GM12875 (cell line): ENCODE data around the gene BZW1.
"Not testable (repeated sequence)": the region's sequence is repeated elsewhere in the genome, so short reads cannot be mapped to it uniquely, and the experiment has no call there.

Source experiments
- H3K4me3 ChIP-seq: one replicate; pipeline ENCODE4 v1.5.1; 2011; ENCODE audit warnings: low read depth, low read length, control low read depth
- TF ChIP-seq, protein P1 (sequence below): IDR thresholded peaks from 2 replicates; pipeline ENCODE4 v1.5.1; 2011; ENCODE audit warnings: low read depth, mild to moderate bottlenecking, control low read depth, inconsistent platforms, low read length, moderate library complexity, borderline replicate concordance; ENCODE audit not compliant: insufficient read depth

The BZW1 gene

DNA sequence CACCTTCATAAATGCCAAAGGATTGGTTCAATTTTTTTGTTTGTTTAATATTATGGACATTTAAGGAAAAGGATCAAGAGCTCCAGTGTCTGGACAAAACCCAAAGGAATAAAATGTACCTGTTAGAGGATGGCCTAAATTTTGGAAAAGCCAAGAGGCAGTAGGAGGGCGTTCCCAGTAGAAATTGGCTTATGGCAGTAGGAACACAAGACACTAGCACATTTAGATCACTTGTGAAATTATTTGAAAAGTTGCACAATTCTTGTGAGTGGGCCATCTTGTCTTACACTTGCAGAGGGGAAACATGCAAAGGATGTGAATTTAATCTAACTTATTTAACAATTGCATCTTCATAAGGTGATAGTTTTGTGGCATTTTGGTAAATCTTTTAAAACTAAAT, 3.2 kb downstream of the BZW1 start:
- H3K4me3 ChIP-seq: no peak overlapping the region

GRCh38 chr2:200818732-200819131, 7.0 kb downstream of the BZW1 start:
- not testable (repeated sequence) for H3K4me3 ChIP-seq

More for the DNA sequence above, 3.2 kb downstream of the BZW1 start:
- TF ChIP-seq, protein P1, sequence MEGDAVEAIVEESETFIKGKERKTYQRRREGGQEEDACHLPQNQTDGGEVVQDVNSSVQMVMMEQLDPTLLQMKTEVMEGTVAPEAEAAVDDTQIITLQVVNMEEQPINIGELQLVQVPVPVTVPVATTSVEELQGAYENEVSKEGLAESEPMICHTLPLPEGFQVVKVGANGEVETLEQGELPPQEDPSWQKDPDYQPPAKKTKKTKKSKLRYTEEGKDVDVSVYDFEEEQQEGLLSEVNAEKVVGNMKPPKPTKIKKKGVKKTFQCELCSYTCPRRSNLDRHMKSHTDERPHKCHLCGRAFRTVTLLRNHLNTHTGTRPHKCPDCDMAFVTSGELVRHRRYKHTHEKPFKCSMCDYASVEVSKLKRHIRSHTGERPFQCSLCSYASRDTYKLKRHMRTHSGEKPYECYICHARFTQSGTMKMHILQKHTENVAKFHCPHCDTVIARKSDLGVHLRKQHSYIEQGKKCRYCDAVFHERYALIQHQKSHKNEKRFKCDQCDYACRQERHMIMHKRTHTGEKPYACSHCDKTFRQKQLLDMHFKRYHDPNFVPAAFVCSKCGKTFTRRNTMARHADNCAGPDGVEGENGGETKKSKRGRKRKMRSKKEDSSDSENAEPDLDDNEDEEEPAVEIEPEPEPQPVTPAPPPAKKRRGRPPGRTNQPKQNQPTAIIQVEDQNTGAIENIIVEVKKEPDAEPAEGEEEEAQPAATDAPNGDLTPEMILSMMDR: no peak

GRCh38 chr2:200820573-200821234, 9.0 kb downstream of the BZW1 start:
- no peak overlapping the region for H3K4me3 ChIP-seq
- TF ChIP-seq, protein P1: no peak

- TF ChIP-seq, protein P1: no peak
- H3K4me3 ChIP-seq: no peak overlapping the region
These were observed 10.1 kb downstream of the BZW1 start for GRCh38 chr2:200821686-200822245.

GRCh38 chr2:200828104-200828503, 16.4 kb downstream of the BZW1 start:
- TF ChIP-seq, protein P1: no peak
- H3K4me3 ChIP-seq: no peak overlapping the region

DNA sequence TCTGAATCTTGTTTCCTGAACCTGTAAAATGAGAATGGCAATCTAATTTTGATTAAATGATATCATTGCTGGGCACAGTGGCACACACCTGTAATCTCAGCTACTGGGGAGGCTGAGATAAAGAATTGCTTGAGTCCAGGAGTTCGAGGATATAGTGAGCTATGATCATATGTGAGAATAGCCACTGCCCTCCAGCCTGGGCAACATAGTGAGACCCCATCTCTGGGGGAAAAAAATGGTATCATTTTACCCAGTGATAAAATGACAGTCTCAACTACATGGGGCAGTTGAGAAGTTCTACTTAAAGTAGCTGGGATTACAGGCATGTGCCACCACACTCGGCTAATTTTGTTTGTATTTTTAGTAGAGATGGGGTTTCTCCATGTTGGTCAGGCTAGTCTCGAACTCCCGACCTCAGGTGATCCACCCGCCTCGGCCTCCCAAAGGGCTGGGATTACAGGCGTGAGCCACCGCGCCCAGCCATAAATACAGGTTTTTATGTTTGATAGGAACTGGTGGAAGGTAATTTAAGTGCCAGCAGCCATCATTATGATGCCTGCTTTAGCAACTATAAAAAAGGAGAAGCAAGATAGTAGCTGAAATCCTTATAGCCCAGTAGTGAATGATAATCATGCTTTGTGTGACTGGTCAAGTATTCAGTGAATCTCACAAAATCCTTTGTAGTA, 17.0 kb downstream of the BZW1 start:
- TF ChIP-seq, protein P1: no peak
- H3K4me3 ChIP-seq: no peak overlapping the region

DNA sequence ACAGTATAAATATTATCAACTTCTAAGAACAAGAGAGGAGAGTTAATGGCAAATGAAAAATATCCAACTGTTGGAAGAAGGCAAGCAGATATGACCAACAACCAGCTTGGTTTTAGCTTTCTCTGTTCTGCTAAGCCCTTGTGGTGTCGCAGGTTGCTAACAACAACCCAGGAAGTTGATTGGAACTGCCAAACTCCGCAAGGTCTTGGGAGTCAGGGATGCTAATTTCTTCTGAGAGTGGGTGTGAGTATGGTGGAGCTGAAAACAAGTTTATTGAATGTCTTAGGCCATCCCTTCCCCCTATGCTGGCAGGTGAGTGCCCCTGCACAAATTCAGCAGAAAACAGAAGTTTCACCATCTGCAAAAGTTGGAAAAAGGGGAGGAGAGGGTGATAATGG, 17.5 kb downstream of the BZW1 start:
- H3K4me3 ChIP-seq: no peak overlapping the region
- TF ChIP-seq, protein P1: no peak
